Measurements from ENCODE around the gene EXO1.

EXO1 gene

GRCh38 chr1:241808265-241808664 lies 39.7 kb upstream of the EXO1 start (continued):
- TF ChIP-seq PRDM2 (tag by site-specific recombination; IDR thresholded peaks at IDR 0.05; ENCODE audit: borderline replicate concordance), result no peak

- no peak for TF ChIP-seq ZNF639 (tag by site-specific recombination; IDR thresholded peaks at IDR 0.05)
- ChIA-PET CTCF (interaction anchor here (1.0 kb wide), 1 partner anchor 24 kb away, joined by 3 read pairs; no protein-coding TSS in a partner anchor), POLR2A (interaction anchor here (0.8 to 1.0 kb wide), 2 partner anchors 37 to 171 kb away, joined by 3 read pairs; partner anchors contain the start of genes CHML, EXO1 and OPN3)
Observed at GRCh38 chr1:241810769-241811405, 37.1 kb upstream of the EXO1 start.

GRCh38 chr1:241813768-241814320 lies 34.2 kb upstream of the EXO1 start:
- H3K27ac ChIP-seq (ENCODE audit: extremely low read depth, low read depth, low read length), result no peak overlapping the region
- POLR2A ChIA-PET, result no interaction called here
- no peaks in the 10 kb centered on the region for H3K9me3 ChIP-seq (ENCODE audit: control insufficient read depth, insufficient read depth, low read depth, low read length)
- no peaks in the 10 kb centered on the region for H3K36me3 ChIP-seq (ENCODE audit: control insufficient read depth in 2 of 2, insufficient read depth in 1 of 2, low read length in 2 of 2)
- H3K4me1 ChIP-seq (ENCODE audit: control insufficient read depth, insufficient read depth, low read length), result no peaks in the 10 kb centered on the region
- CTCF ChIA-PET, result interaction anchor here (1.1 kb wide), 1 partner anchor 184 kb away, joined by 3 read pairs; no protein-coding TSS in a partner anchor
- TF ChIP-seq ZNF792 (tag by site-specific recombination; IDR thresholded peaks at IDR 0.05), result no peak
- no peak for TF ChIP-seq ZNF548 (tag by site-specific recombination; IDR thresholded peaks at IDR 0.05)
- no peak for TF ChIP-seq PRDM2 (tag by site-specific recombination; IDR thresholded peaks at IDR 0.05; ENCODE audit: borderline replicate concordance)
- TF ChIP-seq ZNF600 (tag by site-specific recombination; IDR thresholded peaks at IDR 0.05), result no peak
- no peak for TF ChIP-seq ZNF248 (tag by site-specific recombination; IDR thresholded peaks at IDR 0.05)
- H3K4me3 ChIP-seq (ENCODE audit: low read depth, low read length), result no peak overlapping the region

More at GRCh38 chr1:241810769-241811405, 37.1 kb upstream of the EXO1 start:
- Histone ChIP-seq H3K27ac (ENCODE audit: extremely low read depth, low read depth, low read length) (no peak overlapping the region), H3K4me3 (ENCODE audit: low read depth, low read length) (no peak overlapping the region), H3K36me3 (ENCODE audit: control insufficient read depth in 2 of 2, insufficient read depth in 1 of 2, low read length in 2 of 2) (no peaks in the 10 kb centered on the region), H3K9me3 (ENCODE audit: control insufficient read depth, insufficient read depth, low read depth, low read length) (no peaks in the 10 kb centered on the region), H3K4me1 (ENCODE audit: control insufficient read depth, insufficient read depth, low read length) (no peaks in the 10 kb centered on the region)

Measured in HEK293 (cell line).